ENCODE results near the gene FAM174B.

FAM174B gene

DNA sequence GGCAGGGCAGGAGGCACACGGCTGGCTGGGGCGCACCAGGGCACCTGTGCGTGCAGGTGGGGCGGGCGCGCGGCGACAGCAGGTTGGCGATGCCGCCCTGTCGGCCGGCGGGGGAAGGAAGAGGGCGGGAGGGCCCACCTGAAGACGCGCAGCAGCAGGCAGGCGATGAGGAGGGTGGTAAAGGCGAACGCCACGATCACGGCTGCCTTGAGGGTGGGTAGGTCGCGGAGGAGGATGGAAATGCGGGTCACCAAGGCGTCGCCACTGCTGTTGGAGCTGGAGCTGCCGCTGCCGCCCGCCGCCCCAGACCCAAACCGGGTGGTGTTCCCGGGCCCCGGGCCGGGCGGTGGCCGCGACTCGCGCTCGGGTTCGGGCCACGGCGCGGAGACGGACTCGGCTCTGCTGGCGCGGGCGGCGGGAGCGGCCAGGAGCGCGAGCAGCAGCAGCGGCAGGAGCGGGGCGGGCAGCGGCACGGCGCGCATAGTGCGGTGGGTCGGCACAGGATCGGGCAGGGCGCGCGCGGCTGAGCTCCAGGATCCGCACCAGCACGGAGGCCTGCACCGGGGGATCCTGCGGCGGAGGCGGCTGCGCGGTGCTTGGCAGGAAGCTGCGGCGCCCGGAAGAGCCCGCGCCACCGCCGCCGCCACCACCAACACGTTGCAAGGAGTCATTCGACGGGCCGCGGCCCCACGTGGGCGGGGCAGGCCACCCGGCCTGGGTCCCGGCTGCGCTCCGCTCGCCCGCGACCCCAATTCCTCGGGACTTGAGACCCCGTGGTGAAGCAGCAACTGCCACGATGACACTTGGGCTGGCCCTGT is at the start of gene FAM174B:
TSS of gene FAM174B (minus strand) at position 598 of the 818 bp plus-strand sequence.
- peak within 1 kb of the TSS; percentile 36 for H3K4me3 ChIP-seq (ENCODE audit: low read depth, low read length)

DNA sequence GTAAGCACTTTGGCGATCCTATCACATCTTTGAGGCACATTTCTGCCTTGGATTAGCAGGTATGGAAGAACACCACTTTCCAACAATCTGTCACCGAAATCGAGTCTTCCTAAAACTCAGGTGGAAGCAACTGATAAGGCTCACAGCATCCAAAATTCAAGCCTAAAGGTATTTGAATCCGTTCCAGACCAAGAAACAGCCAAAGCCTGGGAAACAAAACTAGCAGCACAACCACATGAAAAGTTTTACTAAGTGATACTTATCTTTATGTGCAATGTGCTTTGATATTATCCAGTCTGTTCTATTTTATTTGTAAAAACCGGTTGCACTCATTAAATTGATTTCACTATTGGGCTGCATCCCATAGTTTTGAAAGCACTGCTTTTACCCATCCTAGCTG is 40.5 kb upstream of the FAM174B start:
- H3K4me3 ChIP-seq (ENCODE audit: low read depth, low read length), result no peak overlapping the region

DNA sequence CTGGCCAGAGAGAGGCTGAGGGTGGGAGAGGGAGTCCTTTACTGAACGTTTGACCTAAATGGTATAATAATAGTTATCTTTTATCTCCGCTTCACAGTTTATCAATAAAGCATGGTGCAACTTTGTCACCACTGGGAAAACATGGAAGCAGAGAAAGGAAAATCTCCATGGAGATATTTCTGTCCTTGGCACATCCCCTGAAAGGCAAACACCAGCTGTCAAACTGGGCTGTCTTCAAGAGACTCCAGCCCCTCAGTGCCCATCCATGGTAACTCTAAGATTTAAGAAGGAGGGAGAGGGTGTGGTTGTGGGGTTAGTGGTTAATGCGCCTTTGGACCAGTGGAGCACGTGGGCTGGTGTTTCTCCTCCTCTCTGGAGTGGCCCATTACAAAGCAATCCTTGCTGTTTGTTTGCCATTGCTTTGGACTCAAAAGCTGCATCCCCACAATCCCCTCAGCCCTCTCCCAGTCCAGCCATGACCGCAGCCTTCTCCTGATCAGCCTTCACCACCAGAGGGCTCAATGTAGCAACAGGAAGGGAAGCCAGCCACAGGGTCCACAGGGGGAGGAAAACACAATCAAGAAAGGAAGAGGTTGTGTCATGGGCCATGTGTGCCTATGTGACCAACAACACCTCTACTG is 38.2 kb upstream of the FAM174B start:
- H3K4me3 ChIP-seq (ENCODE audit: low read depth, low read length), result no peak overlapping the region

DNA sequence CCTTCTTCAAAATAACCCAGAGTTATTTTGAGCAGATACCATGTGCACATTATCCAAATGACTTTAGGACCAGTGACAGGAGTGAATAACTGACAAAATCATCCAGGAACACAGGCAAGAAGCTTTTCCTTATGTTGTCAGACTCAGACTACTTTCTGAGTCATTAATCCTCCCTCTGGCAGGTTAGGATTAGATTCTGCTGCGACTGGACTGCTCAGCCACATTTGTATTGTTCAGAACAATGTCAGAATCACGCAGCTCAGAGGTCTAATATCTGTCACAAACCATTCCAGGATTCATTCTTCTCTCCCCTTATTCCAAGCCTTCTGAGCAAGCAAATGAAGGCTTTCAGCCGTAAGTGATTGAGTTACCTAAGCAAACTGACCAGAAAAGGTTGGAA is 34.8 kb upstream of the FAM174B start:
- H3K4me3 ChIP-seq (ENCODE audit: low read depth, low read length), result no peak overlapping the region

DNA sequence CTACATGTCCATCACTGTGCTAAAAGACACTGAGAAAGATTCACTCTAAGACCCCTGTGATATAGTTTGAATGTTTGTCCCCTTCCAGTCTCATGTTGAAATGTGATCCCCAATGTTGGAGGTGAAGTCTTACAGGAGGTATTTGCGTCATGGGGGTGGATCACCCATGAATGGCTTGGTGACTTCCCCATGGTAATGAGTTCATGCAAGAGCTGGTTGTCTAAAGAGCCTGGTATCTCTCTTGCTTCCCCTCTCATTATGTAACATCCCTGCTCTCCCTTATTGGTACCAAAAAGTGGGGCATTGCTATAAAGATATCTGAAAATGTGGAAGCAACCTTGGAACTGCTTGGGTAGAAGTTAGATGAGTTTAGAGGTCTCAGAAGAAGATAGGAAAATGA is 32.2 kb upstream of the FAM174B start:
- no peak overlapping the region for H3K4me3 ChIP-seq (ENCODE audit: low read depth, low read length)

DNA sequence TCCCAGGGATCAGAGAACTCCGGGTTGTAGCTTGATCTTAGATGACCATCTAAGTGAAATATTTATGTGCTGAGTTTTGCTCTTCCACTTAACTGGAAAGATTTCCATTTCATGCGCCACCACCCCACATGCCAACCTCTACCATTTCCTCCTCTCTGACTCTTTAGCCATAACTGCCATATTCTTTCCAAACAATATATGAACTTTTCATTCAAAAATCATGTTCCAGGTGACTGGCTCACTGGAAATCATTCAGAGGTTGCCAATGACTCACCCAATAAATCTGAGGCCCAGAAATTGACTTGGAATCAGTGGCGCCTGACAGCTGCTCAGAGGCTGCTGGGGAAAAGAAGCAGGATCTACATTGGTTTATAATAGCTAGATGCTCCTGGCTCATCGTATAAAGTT is 31.6 kb upstream of the FAM174B start:
- no peak overlapping the region for H3K4me3 ChIP-seq (ENCODE audit: low read depth, low read length)

DNA sequence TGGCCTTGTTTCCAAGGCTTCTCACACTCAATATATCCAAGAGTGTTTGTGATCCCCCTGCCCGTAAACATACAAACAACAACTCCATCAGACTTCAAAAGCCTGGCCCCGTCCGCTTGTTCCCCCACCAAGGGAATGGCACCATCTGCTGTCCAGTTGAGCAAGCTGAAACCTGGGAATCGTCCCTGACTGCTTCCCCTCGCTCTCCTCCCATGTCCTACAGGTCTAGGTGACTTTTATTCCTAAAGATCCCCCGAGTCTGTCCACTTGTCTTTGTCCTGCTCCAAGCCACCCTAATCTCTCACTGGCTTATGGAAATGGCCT is 27.9 kb upstream of the FAM174B start:
- H3K4me3 ChIP-seq (ENCODE audit: low read depth, low read length), result no peak overlapping the region

DNA sequence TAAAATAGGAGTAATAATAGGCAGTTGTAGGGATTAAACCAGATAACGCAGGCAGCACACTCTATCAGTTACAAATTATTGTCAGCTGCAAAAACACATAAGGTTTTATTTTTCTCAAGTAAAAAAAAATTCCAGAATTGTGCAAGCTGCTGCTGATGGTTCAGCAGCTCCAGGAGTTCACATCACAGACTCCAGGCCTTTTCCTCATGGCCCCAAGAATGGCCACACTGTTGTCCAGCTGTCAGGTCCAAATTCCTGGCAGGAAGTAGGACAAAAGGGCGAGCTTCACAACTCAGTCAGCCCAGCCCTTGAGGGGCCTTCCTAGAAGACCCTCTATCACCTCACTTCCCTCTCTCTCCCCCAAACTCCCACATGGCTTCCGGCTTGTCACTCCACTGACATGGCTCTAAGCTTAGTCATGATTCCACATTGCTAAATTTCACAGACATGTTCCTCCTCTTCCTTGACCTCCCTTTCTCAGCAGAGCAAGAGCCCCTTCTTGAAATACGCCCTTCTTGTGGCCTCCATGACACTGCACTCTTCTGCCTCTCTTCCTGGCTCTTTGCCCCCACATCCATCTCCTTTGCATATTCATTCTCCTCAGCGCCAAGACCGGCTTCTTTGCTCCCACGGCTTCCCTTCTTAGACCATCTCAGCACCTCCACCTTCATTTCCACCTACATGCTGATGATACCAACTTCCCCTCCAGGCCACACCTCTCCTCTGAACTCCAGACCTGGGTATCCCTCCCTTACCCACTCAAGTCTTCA is 27.4 kb upstream of the FAM174B start:
- H3K4me3 ChIP-seq (ENCODE audit: low read depth, low read length), result no peak overlapping the region

DNA sequence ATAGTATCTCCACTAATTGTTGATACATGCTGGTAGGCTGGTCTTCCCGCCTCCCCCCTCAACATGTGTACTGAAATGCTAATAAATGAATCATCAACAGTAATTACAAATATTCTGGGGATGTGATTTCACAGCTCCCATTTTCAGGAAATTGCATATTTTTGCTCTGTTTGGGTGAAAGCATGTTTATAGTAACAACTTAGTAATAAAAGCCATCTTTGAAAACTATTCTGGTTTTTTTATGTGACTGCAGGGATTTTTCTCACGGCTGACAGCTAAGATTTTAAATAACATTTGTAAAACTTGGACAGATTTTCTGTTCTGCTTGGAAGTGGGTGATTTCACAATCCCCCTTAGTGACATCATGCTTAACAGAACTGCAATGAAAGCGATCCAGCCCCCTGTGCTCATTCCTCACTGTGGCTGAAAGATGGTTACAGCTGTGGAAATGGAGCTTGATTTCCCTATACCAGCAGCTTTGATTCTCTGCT is 25.6 kb upstream of the FAM174B start:
- no peak overlapping the region for H3K4me3 ChIP-seq (ENCODE audit: low read depth, low read length)

DNA sequence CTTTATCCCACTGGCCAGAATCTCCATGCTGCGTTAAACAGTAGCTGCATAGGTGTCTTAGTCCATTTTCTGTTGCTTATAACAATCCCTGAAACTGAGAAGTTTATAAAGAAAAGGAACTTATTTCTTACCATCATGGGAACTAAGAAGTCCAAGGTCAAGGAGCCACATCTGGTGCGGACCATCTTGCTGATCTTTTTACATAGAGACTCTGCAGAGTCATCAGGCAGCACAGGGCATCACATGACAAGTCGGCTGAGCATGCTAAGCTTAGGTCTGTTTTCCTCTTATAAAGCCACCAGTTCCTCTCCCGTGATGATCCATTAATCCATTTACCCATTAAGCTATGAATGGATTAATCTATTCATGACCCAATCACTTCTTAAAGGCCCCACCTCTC is 22.4 kb upstream of the FAM174B start:
- no peak overlapping the region for H3K4me3 ChIP-seq (ENCODE audit: low read depth, low read length)

DNA sequence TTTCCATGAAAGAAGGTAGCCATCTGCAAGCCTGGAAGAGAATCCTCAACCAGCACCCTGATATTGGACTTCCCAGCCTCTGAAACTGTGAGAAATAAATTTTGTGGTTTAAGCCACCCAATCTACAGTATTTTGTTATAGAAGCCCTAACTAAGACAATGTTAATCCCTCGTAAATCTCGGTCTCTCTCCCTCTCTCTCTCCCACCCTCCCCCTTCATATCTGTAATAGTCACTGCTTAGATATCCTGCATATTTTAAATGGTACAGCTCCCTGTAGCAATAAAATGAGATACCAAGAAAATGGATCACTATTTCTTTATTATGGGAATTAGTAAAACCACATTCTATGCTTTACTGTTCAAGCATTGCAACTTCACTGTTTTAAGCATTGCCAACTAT is 21.0 kb upstream of the FAM174B start:
- no peak overlapping the region for H3K4me3 ChIP-seq (ENCODE audit: low read depth, low read length)

DNA sequence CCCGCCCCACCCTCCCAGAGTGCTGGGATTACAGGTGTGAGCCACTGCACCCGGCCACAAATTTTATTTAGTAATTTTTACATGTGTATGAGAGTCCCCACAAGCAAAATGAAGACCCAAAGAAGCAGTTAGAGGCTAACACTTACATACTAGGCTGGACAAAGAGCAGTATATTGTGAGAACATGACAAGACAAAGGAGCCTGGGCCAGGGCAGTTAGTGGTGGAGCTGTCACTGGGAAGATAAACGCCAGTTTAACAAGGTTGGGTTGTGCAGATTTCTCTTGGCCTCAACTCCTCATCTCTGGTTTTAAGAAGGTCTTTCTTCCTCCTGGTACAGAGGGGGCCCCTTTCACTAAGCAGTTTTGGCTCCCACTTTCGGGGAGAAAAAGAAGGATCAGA is 19.9 kb upstream of the FAM174B start:
- H3K4me3 ChIP-seq (ENCODE audit: low read depth, low read length), result no peak overlapping the region

DNA sequence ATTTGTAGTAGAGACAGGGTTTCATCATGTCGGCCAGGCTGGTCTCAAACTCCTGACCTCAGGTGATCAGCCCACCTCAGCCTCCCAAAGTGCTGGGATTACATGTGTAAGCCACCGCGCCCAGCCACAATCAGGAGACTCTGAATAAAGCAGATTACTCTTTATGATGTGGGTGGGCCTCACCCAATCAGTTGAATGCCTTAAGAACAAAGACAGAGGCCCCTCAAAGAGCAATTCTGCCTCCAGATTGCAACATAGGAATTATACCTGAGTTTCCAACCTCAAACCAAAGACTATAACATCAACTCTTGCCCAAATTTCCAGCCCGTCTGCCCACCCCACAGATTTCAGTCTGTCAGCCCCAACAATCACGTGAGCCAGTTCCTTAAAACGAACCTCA is 18.8 kb upstream of the FAM174B start:
- H3K4me3 ChIP-seq (ENCODE audit: low read depth, low read length), result no peak overlapping the region

DNA sequence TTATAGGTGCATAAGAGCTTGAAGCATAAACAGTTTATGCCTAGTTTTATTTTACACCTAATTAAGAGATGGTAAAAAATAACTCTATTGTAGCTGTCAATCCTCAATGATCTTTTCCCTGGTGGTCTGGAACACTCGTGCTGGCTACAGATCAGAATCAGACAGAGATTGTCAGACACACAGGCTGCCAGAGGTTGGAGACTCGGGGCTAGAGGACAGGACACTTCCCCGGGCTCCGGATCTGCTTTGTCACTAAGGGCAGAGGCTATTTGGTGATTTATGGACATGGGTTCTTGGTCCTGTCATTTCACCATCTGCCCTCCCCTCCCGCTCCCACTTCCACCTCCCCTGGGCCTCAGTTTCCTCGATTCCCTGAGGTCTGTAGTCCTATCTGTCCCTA is 16.5 kb upstream of the FAM174B start:
- H3K4me3 ChIP-seq (ENCODE audit: low read depth, low read length), result no peak overlapping the region

DNA sequence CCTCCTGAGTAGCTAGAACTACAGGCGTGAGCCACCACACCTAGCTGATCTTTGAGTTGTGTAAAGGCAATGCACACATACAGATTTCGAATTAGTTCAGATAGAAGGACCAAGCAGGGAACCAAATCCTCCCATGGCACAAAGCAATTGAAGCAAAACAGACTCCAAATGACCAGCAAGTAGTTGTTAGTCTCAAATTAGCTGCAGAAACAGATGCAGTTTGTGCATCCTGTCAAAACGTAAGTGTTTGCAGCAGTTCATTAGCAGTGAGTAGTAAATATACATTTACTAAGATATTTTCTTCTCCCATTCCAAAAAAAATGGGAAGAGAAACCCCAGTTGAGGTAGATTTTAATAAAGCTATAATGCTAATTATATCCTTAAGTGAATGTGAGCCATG is 15.8 kb upstream of the FAM174B start:
- no peak overlapping the region for H3K4me3 ChIP-seq (ENCODE audit: low read depth, low read length)

DNA sequence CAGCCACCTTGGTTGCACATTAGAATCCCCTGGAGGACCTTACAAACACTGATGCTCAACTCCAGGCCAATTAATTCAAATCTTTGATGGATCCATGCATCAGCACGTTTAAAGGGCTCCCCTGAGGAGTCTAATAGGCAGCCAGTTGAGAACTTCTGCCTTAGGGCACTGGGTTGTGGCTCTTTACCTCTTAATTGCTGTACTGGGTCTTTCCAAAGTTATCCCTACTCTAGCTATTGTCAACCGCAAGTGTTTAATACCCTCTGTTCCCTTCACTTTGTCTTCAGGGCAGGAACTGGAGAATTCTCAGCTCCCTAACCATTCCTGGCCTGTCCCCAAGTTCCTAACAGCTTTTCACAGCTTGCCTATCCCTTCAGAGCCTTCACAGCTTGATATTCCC is 15.0 kb upstream of the FAM174B start:
- no peak overlapping the region for H3K4me3 ChIP-seq (ENCODE audit: low read depth, low read length)

DNA sequence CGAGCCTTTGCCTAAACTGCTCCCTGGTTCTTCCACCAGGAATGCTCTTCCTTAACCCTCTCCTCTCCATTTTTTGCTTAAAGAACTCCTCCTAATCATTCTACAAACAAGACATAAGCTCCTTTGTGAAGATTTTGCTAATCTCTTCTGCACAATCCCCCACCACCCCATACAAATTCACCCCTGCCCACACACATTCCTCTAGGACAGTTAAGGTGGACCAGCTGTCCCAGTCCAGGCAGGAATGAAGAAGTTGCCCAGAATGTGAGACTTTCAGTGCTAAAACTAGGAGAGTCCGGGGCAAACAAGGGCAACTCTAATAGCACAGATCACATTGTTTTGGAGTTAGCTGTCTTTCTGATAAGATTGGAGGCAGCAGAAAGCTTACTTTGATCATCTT is 13.9 kb upstream of the FAM174B start:
- H3K4me3 ChIP-seq (ENCODE audit: low read depth, low read length), result no peak overlapping the region

DNA sequence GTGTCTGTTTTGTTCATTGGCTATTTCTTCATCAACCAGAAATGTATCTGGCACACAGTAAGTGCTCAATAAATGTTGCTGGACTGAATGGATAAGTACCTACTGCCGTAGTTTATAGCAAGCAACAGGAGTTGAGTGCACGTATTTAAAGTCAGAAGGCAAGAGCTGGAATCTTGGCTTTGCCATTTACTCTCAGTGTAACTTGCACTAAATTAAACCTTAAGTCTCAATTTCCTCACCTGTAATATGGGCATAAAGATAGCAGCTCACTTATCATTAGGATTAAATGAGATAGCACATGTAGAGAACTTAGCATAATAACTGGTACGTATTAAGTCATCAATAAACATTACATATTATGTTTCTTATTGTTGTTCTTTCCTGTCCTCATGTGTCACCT is 13.0 kb upstream of the FAM174B start:
- H3K4me3 ChIP-seq (ENCODE audit: low read depth, low read length), result no peak overlapping the region

DNA sequence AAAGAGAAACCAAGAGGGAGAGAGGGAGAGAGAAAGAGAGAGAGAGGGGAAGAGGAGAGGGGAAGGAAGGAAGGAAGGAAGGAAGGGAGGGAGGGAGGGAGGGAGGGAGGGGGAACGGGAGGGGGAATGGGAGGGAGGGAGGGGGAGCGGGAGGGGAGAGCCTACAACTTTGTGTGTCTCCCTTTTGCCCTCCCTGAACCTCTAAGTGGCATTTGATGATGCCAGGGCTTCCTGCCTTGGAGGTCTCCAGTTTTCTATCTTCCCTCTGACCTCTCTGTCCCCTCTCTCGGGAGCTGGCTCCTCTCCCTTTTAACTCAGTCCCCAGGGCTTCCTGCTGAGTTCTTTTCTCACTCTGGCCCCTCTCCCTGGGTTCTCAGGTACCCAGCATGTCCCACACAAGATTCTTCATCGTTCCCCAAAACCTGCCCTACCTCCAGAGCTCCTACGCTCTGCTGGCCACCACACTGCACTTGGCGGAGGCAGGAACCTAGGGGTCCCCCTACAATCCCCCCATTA is 12.5 kb upstream of the FAM174B start:
- H3K4me3 ChIP-seq (ENCODE audit: low read depth, low read length), result no peak overlapping the region

DNA sequence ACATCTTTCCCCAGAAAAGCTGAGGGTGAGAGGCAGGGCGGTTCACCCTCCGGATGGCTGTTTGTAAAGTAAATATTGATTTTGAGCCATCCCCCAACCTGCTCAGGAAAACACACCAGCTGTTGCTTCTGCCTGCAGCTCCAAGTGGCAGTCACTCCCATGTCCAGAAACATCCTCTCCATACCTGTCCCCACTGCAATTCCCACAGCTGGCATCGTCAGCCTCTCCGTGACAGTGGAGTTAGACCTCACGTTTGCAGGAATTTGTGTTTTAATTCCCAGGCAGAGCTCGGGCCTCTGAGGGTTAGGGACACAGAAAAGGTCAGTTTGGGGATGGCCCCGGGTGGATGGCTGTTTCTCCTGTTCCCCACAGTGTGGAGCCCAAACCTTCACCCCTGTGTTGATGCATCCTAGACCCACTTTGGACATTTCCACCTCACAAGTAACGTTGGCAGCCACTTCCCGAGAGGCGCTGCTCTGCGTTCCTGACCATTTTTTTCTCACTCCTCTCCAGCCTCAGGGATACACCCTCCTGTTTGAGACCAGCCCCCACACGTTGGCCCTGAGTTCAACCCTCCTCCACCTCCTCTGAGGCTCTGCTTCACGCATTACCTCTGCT is 11.8 kb upstream of the FAM174B start:
- H3K4me3 ChIP-seq (ENCODE audit: low read depth, low read length), result no peak overlapping the region

DNA sequence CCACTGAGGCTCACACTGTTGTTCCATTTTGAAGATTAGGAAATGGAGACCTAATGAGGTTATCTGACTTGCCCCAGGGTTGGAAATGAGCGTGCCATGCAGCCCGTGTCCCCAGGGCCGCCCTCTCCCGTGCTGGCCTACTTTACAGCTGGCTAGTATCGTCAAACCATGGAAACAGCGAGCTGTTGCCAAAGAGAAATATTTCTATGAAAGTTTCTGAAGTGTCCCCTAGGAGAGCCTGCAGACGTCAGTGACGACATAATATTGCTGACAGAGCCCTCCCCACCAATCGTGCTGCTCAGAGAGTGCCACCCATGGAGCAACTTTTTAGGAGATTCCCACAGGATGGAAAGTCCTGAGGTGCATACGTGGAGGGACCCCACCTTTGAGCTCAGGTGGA is 11.2 kb upstream of the FAM174B start:
- no peak overlapping the region for H3K4me3 ChIP-seq (ENCODE audit: low read depth, low read length)

Measured in iPS-11a (cell line).